Caco-2 (cell line): ENCODE measurements around the gene CACNA2D1. TPM values are rescaled to one million over a fixed set of nuclear protein-coding genes. Genes with fewer than 3 reads are reported as not detected.
"Not testable (repeated sequence)": the region's sequence is repeated elsewhere in the genome, so short reads cannot be mapped to it uniquely, and the experiment has no call there.

Experiments
- BruUV-seq: library from RNA; stranded (reverse); fragments of 400-500 nt; replicated peaks from 2 replicates; lab custom pipeline; 2021; lab: Mats Ljungman, UMichigan
- CTCF ChIA-PET: fragments of 300-600 bp; sonication (Branson Sonifier 250); formaldehyde crosslinking; loops from one replicate; lab custom pipeline; 2022; ENCODE audit warnings: antibody characterized with exemption; lab: Charles Lee
- POLR2A ChIA-PET: fragments of 300-600 bp; sonication (Branson Sonifier 250); formaldehyde crosslinking; loops from one replicate; lab custom pipeline; 2022; ENCODE audit warnings: antibody characterized with exemption; lab: Charles Lee
- DNase-seq, 2 experiments: peaks; one replicate each; pipeline versions ENCODE4 v3.0.0 to v3.0.0-alpha.2; 2020 to 2022
- H3K27me3 ChIP-seq: replicated peaks from 2 replicates; pipeline ENCODE4 v1.6.0; 2011; ENCODE audit warnings: low read length; ENCODE audit not compliant: control insufficient read depth, insufficient read depth
- H3K36me3 ChIP-seq: 2 replicates; pipeline ENCODE4 v1.5.1; 2011; ENCODE audit warnings: low read length; ENCODE audit not compliant: control insufficient read depth, insufficient read depth
- H3K4me1 ChIP-seq: fragments of 250-450 bp; sonication (Bioruptor Pico); 2 replicates; pipeline ENCODE4 v1.5.1; 2020; ENCODE audit warnings: mild to moderate bottlenecking
- H3K4me3 ChIP-seq: 2 replicates; pipeline ENCODE4 v1.5.1; 2011; ENCODE audit warnings: low read depth, mild to moderate bottlenecking, control low read depth, low read length
- H3K9me3 ChIP-seq: fragments of 250-450 bp; sonication (Bioruptor Pico); 2 replicates; pipeline ENCODE4 v1.5.1; 2020; ENCODE audit warnings: mild to moderate bottlenecking, moderate library complexity
- H3K27ac Mint-ChIP-seq: one replicate; pipeline ENCODE4 v1.8.0; 2022; ENCODE audit warnings: mixed read lengths; ENCODE audit not compliant: unreplicated experiment
- H3K27me3 Mint-ChIP-seq: one replicate; pipeline ENCODE4 v1.8.0; 2022; ENCODE audit warnings: mixed read lengths; ENCODE audit not compliant: insufficient read depth, unreplicated experiment
- H3K36me3 Mint-ChIP-seq: one replicate; pipeline ENCODE4 v1.8.0; 2022; ENCODE audit warnings: mild to moderate bottlenecking, mixed read lengths; ENCODE audit not compliant: insufficient read depth, unreplicated experiment
- H3K4me1 Mint-ChIP-seq: one replicate; pipeline ENCODE4 v1.8.0; 2022; ENCODE audit warnings: low read depth, mixed read lengths; ENCODE audit not compliant: unreplicated experiment
- H3K4me3 Mint-ChIP-seq: one replicate; pipeline ENCODE4 v1.8.0; 2022; ENCODE audit warnings: mild to moderate bottlenecking, moderate library complexity, mixed read lengths; ENCODE audit not compliant: unreplicated experiment
- H3K9me3 Mint-ChIP-seq: one replicate; pipeline ENCODE4 v1.8.0; 2022; ENCODE audit warnings: mixed read lengths; ENCODE audit not compliant: unreplicated experiment
- intact Hi-C: fragments of 100-400 bp; cut with micrococcal nuclease; formaldehyde crosslinking; loops from one replicate; pipeline ENCODE4 v1.10.0; 2022; ENCODE audit not compliant: unreplicated experiment
- total RNA-seq: library from RNA; stranded (reverse); gene quantifications from 2 replicates; pipeline ENCODE4 v1.2.3, GENCODE V29; 2022
- TF ChIP-seq, protein P1 (sequence below), 2 experiments: fragments of 200-600 bp in 1 of 2; IDR thresholded peaks; 1 replicate in 1 of 2; 2 replicates in 1 of 2; pipeline versions ENCODE4 v1.5.1 to v1.8.0; 2011 to 2022; ENCODE audit warnings: antibody characterized with exemption in 1 of 2, control low read depth in 1 of 2, inconsistent platforms in 1 of 2, low read depth in 1 of 2, low read length in 1 of 2, mild to moderate bottlenecking in 1 of 2, moderate library complexity in 1 of 2; ENCODE audit not compliant: insufficient read depth in 1 of 2, severe bottlenecking in 1 of 2, unreplicated experiment in 1 of 2

Gene CACNA2D1
- total RNA-seq, 1 experiment from 2014 or later, result not detected

DNA sequence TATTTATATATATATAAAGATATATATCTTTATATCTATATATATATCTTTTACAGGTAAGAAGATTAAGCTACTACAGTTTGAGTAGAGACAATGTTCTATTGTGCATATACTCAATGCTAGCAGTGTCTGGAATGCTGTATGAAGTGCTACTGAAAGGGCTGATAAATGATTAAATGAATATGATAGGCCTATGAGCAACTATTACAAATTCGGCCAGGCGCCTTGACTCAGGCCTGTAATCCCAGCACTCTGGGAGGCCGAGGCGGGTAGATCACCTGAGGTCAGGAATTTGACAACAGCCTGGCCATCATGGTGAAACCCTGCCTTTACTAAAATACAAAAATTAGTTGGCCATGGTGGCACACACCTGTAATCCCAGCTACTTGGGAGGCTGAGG lies 297.1 kb downstream of the CACNA2D1 start:
- no peak for DNase-seq
- CTCF ChIA-PET, result no interaction called here
- no peaks in the 10 kb centered on the region for H3K9me3 Mint-ChIP-seq
- H3K27me3 Mint-ChIP-seq, result no peaks in the 10 kb centered on the region
- Histone ChIP-seq H3K27me3 (no peaks in the 10 kb centered on the region), H3K9me3 (no peaks in the 10 kb centered on the region), H3K4me1 (no peaks in the 10 kb centered on the region), H3K4me3 (no peak overlapping the region), H3K36me3 (no peaks in the 10 kb centered on the region)
- no peak overlapping the region for H3K4me3 Mint-ChIP-seq
- no peaks in the 10 kb centered on the region for H3K4me1 Mint-ChIP-seq
- no peaks in the 10 kb centered on the region for H3K36me3 Mint-ChIP-seq
- POLR2A ChIA-PET, result no interaction called here
- TF ChIP-seq, protein P1, sequence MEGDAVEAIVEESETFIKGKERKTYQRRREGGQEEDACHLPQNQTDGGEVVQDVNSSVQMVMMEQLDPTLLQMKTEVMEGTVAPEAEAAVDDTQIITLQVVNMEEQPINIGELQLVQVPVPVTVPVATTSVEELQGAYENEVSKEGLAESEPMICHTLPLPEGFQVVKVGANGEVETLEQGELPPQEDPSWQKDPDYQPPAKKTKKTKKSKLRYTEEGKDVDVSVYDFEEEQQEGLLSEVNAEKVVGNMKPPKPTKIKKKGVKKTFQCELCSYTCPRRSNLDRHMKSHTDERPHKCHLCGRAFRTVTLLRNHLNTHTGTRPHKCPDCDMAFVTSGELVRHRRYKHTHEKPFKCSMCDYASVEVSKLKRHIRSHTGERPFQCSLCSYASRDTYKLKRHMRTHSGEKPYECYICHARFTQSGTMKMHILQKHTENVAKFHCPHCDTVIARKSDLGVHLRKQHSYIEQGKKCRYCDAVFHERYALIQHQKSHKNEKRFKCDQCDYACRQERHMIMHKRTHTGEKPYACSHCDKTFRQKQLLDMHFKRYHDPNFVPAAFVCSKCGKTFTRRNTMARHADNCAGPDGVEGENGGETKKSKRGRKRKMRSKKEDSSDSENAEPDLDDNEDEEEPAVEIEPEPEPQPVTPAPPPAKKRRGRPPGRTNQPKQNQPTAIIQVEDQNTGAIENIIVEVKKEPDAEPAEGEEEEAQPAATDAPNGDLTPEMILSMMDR (IDR thresholded peaks at IDR 0.05; ENCODE audit: insufficient read depth in 1 of 2, low read depth in 1 of 2, low read length in 1 of 2, severe bottlenecking in 1 of 2, unreplicated experiment in 1 of 2), result no peak
- no peak overlapping the region for H3K27ac Mint-ChIP-seq
- no TSS peak for BruUV-seq
- intact Hi-C loops, result no loop called here

DNA sequence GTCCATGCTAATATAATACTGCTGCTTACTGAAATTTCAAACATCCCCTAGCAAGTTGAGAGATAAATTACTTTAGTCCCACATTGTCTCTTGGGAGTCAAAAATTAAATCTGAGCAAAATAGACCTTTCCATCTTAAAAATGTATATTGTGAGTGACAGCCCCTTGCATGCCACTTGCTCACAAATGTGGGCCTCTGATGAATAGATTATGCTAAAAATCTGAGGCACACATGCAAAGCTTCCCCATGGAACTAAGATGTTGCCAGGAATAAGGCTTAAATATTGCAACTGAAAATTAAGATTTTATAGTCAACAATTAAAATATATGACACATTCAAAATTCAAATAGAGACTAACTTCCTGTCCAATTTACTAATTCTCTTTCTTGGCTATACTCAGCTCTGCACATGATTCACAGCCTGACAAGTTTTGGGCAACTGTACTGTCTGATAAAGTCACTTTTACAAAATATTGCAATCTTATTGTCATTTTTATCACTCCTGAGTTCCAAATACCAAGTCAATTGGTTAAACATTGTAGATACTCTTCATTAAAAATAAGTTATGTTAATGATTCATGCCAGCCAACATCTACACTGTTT lies 301.2 kb downstream of the CACNA2D1 start:
- H3K27me3 Mint-ChIP-seq, result no peaks in the 10 kb centered on the region
- no peak for DNase-seq
- TF ChIP-seq, protein P1 (IDR thresholded peaks at IDR 0.05; ENCODE audit: insufficient read depth in 1 of 2, low read depth in 1 of 2, low read length in 1 of 2, severe bottlenecking in 1 of 2, unreplicated experiment in 1 of 2), result no peak
- Histone ChIP-seq H3K4me3 (no peak overlapping the region), H3K4me1 (no peaks in the 10 kb centered on the region), H3K36me3 (no peaks in the 10 kb centered on the region), H3K9me3 (no peaks in the 10 kb centered on the region), H3K27me3 (no peaks in the 10 kb centered on the region)
- no peaks in the 10 kb centered on the region for H3K4me1 Mint-ChIP-seq
- CTCF ChIA-PET, result no interaction called here
- H3K9me3 Mint-ChIP-seq, result no peaks in the 10 kb centered on the region
- no peaks in the 10 kb centered on the region for H3K36me3 Mint-ChIP-seq
- POLR2A ChIA-PET, result no interaction called here
- no peak overlapping the region for H3K4me3 Mint-ChIP-seq
- BruUV-seq, result no TSS peak
- no peak overlapping the region for H3K27ac Mint-ChIP-seq
- intact Hi-C loops, result no loop called here

DNA sequence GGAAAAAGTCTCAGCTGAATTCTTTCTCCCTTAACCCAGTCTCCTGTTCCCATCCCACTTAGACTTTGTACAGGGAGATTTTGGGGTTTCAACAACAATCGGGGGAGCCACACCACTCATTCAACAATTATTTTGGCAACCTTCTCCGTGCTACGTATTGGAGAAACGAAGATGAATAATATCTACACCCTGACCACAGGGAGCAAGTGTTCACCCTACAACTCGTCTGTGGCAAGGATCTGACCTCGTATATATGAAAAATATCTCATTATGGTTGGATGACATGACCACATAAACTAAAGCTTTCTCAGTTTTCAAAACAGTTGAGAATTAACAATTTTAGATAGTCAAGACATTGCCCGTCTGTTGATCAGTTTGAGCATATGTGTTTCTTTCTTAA lies 302.1 kb downstream of the CACNA2D1 start:
- H3K27me3 ChIP-seq, result no peaks in the 10 kb centered on the region
- no peak overlapping the region for H3K4me3 ChIP-seq
- H3K36me3 ChIP-seq, result no peaks in the 10 kb centered on the region
- H3K4me1 ChIP-seq, result no peaks in the 10 kb centered on the region
- ChIA-PET POLR2A (no interaction called here), CTCF (no interaction called here)
- no peaks in the 10 kb centered on the region for H3K4me1 Mint-ChIP-seq
- no peaks in the 10 kb centered on the region for H3K9me3 Mint-ChIP-seq
- intact Hi-C loops, result no loop called here
- no peaks in the 10 kb centered on the region for H3K9me3 ChIP-seq
- H3K36me3 Mint-ChIP-seq, result no peaks in the 10 kb centered on the region
- DNase-seq, result no peak
- TF ChIP-seq, protein P1 (IDR thresholded peaks at IDR 0.05; ENCODE audit: insufficient read depth in 1 of 2, low read depth in 1 of 2, low read length in 1 of 2, severe bottlenecking in 1 of 2, unreplicated experiment in 1 of 2), result no peak
- H3K27me3 Mint-ChIP-seq, result no peaks in the 10 kb centered on the region
- no peak overlapping the region for H3K27ac Mint-ChIP-seq
- H3K4me3 Mint-ChIP-seq, result no peak overlapping the region
- BruUV-seq, result no TSS peak

DNA sequence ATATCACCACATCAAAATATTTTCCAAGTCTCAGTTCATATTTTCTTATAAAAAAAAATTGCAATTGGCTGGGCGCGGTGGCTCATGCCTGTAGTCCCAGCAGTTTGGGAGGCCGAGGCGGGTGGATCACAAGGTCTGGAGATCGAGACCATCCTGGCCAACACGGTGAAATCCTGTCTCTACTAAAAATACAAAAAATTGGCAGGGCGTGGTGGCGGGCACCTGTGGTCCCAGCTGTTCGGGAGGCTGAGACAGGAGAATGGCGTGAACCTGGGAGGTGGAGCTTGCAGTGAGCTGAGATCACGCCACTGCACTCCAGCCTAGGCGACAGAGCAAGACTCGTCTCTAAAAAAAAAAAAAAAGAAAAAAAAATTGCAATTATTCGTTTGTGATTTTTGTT lies 303.0 kb downstream of the CACNA2D1 start:
- H3K4me1 Mint-ChIP-seq, POLR2A ChIA-PET, BruUV-seq, H3K4me3 Mint-ChIP-seq, H3K4me1 ChIP-seq, H3K4me3 ChIP-seq, H3K27ac Mint-ChIP-seq, H3K27me3 ChIP-seq, H3K36me3 Mint-ChIP-seq, H3K36me3 ChIP-seq, DNase-seq, H3K27me3 Mint-ChIP-seq, H3K9me3 Mint-ChIP-seq, CTCF ChIA-PET, intact Hi-C loops, H3K9me3 ChIP-seq: not testable (repeated sequence)
